ENCODE results near the gene NRG2. TPM values are rescaled to one million over a fixed set of nuclear protein-coding genes. Genes with fewer than 3 reads are reported as not detected.
A peak's percentile ranks its signal among the peaks of the same experiment; 100 is the strongest.

Gene NRG2
- total RNA-seq, 4 donors from 2014 or later, result 1.1 to 2.9 (median 1.8) TPM

DNA sequence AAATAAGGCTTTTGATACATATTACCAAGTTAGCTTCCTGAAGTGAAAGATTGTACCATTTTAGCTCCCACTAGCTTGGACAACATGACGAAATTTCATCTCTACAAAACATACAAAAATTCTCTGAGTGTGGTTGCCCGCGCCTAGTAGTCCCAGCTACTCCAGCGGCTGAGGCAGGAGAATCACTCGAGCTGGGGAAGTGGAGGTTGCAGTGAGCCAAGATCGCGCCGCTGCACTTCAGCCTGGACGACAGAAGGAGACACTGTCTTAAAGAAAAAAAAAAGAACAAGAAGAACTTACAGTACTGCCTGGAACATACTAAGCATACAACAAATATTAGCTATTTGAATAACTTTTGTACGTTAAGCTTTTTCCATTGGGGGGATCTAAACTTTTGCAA, 29.7 kb upstream of the NRG2 start:
- peak; percentile 22 to 30 for DNase-seq
- 28 to 31% methylated on average over 10 of the region's 10 CpGs for WGBS, 2 donors
- H3K27me3 ChIP-seq, result no peaks in the 10 kb centered on the region
- no peak for TF ChIP-seq POLR2A (IDR thresholded peaks at IDR 0.05)
- TF ChIP-seq, protein P1, sequence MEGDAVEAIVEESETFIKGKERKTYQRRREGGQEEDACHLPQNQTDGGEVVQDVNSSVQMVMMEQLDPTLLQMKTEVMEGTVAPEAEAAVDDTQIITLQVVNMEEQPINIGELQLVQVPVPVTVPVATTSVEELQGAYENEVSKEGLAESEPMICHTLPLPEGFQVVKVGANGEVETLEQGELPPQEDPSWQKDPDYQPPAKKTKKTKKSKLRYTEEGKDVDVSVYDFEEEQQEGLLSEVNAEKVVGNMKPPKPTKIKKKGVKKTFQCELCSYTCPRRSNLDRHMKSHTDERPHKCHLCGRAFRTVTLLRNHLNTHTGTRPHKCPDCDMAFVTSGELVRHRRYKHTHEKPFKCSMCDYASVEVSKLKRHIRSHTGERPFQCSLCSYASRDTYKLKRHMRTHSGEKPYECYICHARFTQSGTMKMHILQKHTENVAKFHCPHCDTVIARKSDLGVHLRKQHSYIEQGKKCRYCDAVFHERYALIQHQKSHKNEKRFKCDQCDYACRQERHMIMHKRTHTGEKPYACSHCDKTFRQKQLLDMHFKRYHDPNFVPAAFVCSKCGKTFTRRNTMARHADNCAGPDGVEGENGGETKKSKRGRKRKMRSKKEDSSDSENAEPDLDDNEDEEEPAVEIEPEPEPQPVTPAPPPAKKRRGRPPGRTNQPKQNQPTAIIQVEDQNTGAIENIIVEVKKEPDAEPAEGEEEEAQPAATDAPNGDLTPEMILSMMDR (IDR thresholded peaks at IDR 0.05), result no peak
- H3K27ac ChIP-seq, result no peak overlapping the region
- H3K4me1 ChIP-seq, result no peaks in the 10 kb centered on the region
- no peak overlapping the region for H3K4me3 ChIP-seq (replicated peaks in 1 of 3)
- H3K9me3 ChIP-seq, result no peaks in the 10 kb centered on the region
- H3K36me3 ChIP-seq, result no peaks in the 10 kb centered on the region
- intact Hi-C loops (cut with DNase I), result loop anchor here (5.0 to 10.0 kb wide), 2 partner anchors 84 to 282 kb away; no protein-coding TSS in a partner anchor

DNA sequence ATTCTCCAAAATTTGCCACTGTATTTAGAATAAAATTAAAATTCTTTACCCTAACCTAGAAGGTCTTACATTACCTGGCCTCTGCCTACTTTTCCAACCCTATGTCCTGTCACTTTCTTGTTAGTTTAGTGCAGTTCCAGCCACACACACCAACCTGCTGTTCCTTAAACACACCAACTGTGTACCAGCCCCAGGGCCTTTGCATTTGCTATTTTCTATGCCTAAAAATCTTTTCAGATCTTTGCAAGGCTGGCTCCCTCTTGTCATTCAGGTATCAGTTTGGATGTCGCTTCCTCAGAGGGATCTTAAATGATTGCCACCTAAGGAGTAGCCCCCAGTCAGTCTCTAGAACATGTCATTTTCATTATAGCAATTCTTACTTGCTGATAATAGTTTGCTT, 17.7 kb upstream of the NRG2 start:
- Histone ChIP-seq H3K36me3 (no peaks in the 10 kb centered on the region), H3K9me3 (no peaks in the 10 kb centered on the region), H3K27ac (no peak overlapping the region), H3K4me3 (replicated peaks in 1 of 3) (no peak overlapping the region), H3K27me3 (no peaks in the 10 kb centered on the region), H3K4me1 (no peaks in the 10 kb centered on the region)
- TF ChIP-seq POLR2A (IDR thresholded peaks at IDR 0.05), result no peak
- TF ChIP-seq, protein P1 (IDR thresholded peaks at IDR 0.05), result no peak
- intact Hi-C loops (cut with DNase I), result no loop called here
- 76 to 78% methylated on average over 1 of the region's 1 CpG for WGBS, 2 donors
- no peak for DNase-seq

DNA sequence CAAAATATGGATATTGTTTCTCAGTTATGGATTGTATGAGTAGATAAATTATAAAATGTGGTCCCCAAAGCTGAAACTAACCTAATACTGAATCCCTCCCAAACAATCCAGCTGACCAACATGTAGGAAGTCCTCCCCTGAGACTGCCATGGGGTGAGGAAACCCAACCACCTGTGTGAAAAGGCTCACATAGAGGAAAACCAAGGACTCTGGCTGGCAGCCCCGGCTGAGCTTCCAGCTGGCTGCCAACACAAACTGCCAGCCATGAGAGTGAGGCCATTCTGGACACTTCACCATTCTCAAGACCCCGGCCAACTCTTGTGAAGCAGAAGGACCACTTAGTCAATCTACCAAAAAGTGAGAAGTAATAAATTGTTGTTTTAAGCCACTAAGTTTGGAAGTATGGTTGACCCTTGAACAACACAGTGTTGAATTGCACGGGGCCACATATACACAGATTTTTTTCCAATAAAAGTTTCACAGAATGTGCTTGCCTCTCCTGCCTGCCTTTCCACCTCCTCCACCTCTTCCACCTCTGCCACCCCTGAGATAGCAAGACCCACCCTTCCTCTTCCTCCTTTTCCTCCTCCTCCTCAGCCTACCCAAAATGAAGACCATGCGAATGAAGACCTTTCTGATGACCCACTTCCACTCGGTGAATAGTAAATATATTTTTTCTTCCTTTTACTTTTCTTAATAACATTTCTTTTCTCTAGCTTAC, 15.3 kb upstream of the NRG2 start:
- Histone ChIP-seq H3K4me1 (peaks cover 3 to 5% of the 10 kb centered on the region in 2 donors), H3K9me3 (no peaks in the 10 kb centered on the region), H3K4me3 (replicated peaks in 1 of 3) (no peak overlapping the region), H3K27me3 (no peaks in the 10 kb centered on the region), H3K36me3 (no peaks in the 10 kb centered on the region), H3K27ac (no peak overlapping the region)
- no peak for TF ChIP-seq POLR2A (IDR thresholded peaks at IDR 0.05)
- TF ChIP-seq, protein P1 (IDR thresholded peaks at IDR 0.05), result no peak
- intact Hi-C loops (cut with DNase I), result no loop called here
- peak; percentile 32 to 44 for DNase-seq
- WGBS, 2 donors, result 52 to 64% methylated on average over 4 to 5 of the region's 5 CpGs

DNA sequence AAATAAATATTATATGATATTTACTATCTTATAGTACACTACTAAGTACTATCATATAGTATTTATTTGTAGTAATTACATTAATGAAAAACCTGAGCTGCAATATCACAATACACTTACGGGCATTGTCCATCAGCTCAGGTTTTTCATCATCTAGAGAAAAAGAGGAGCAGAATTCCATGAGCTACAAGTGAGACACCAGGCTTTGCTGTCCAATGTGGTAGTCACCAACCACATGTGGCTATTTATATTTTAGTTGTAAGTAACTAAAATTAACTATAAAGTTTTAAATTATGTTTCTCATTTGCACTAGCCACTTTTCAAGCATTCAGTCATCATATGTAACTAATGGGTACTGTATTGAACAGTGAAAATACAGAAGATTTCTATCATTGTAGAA, 13.8 kb upstream of the NRG2 start:
- no peaks in the 10 kb centered on the region for H3K36me3 ChIP-seq
- no peak for DNase-seq
- no peak for TF ChIP-seq POLR2A (IDR thresholded peaks at IDR 0.05)
- TF ChIP-seq, protein P1 (IDR thresholded peaks at IDR 0.05), result no peak
- WGBS, 2 donors, result 90 to 95% methylated on average over 1 of the region's 1 CpG
- H3K27me3 ChIP-seq, result no peaks in the 10 kb centered on the region
- no peak overlapping the region for H3K4me3 ChIP-seq (replicated peaks in 1 of 3)
- no peaks in the 10 kb centered on the region for H3K9me3 ChIP-seq
- H3K27ac ChIP-seq, result no peak overlapping the region
- peaks cover 3 to 5% of the 10 kb centered on the region in 2 donors for H3K4me1 ChIP-seq
- intact Hi-C loops (cut with DNase I), result no loop called here

DNA sequence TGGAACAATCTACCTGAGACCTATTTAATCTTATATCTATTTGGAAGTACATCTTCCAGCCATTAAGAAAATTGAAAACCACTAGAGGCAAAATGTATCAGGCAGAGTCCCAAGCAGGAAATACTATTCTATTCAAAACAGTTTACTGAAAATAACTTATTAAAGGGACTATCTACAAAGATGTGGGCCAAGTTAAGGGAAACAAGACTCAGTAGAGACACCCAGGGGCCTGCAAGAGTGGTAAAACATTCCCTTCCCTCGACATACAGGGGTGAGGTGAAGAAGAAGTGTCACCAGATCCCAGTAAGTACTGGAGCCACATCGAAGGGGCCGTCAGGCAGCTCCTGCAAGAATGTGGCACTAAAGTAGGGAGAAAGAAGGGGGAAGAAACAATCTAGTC, 12.1 kb upstream of the NRG2 start:
- H3K9me3 ChIP-seq, result no peaks in the 10 kb centered on the region
- intact Hi-C loops (cut with DNase I), result no loop called here
- no peaks in the 10 kb centered on the region for H3K36me3 ChIP-seq
- H3K27me3 ChIP-seq, result no peaks in the 10 kb centered on the region
- 48 to 59% methylated on average over 3 of the region's 3 CpGs for WGBS, 2 donors
- TF ChIP-seq, protein P1 (IDR thresholded peaks at IDR 0.05), result no peak
- TF ChIP-seq POLR2A (IDR thresholded peaks at IDR 0.05), result no peak
- no peak for DNase-seq
- H3K4me3 ChIP-seq (replicated peaks in 1 of 3), result no peak overlapping the region
- peaks cover 3 to 5% of the 10 kb centered on the region in 2 donors for H3K4me1 ChIP-seq
- no peak overlapping the region for H3K27ac ChIP-seq

All from thyroid gland (tissue), 4 donors.